ENCODE data around the gene ARHGEF9. TPM values are rescaled to one million over a fixed set of nuclear protein-coding genes. Genes with fewer than 3 reads are reported as not detected.
"Not testable (repeated sequence)": the region's sequence is repeated elsewhere in the genome, so short reads cannot be mapped to it uniquely, and the experiment has no call there.

Gene ARHGEF9
- total RNA-seq (10 to 100 TPM; 24.8 to 39.0 (median 29.5) TPM), polyA plus RNA-seq (1 to 10 TPM; 9.6 to 9.7 TPM), total RNA-seq (33.5 reads per million, percentile 62 among the genes with 10 or more reads in this experiment)

- no peak within 1 kb of the TSS for H3K27ac Mint-ChIP-seq
- no peaks in the 10 kb centered on the region for H3K36me3 Mint-ChIP-seq
- Histone ChIP-seq H3K4me3 (ENCODE audit: low read length) (no peak within 1 kb of the TSS), H3K27ac (ENCODE audit: low read depth, low read length) (no peak within 1 kb of the TSS), H3K9me3 (ENCODE audit: control insufficient read depth in 2 of 3, low read length in 3 of 3) (no peaks in the 10 kb centered on the region), H3K27me3 (ENCODE audit: control insufficient read depth in 2 of 2, insufficient read depth in 2 of 2, low read length in 2 of 2) (no peaks in the 10 kb centered on the region), H3K36me3 (ENCODE audit: control insufficient read depth in 2 of 3, insufficient read depth in 3 of 3, low read length in 3 of 3) (no peaks in the 10 kb centered on the region), H3K4me1 (ENCODE audit: control insufficient read depth in 2 of 2, insufficient read depth in 2 of 2, low read length in 2 of 2) (no peaks in the 10 kb centered on the region)
- H3K4me3 Mint-ChIP-seq: peak within 1 kb of the TSS; percentile 52 to 77 (median 70)
- ChIA-PET POLR2A (no interaction called here), CTCF (no interaction called here)
- ATAC-seq: peak; percentile 20
- DNase-seq: peak in 2 of 9 donors; percentile 0
- intact Hi-C loops (cut with micrococcal nuclease): no loop called here
- peaks cover 0 to 6% (median 0%) of the 10 kb centered on the region in 5 donors for H3K27me3 Mint-ChIP-seq
- peaks cover 0 to 4% (median 0%) of the 10 kb centered on the region in 7 donors for H3K4me1 Mint-ChIP-seq
- H3K9me3 Mint-ChIP-seq: peaks cover 0 to 4% (median 0%) of the 10 kb centered on the region in 11 donors
These were observed at the start of gene ARHGEF9 for GRCh38 chrX:63784902-63785707. ARHGEF9 (minus strand) TSS chrX:63785214; CDS start chrX:63785145, 69 bp downstream.

- H3K4me1 ChIP-seq (ENCODE audit: control insufficient read depth in 2 of 2, insufficient read depth in 2 of 2, low read length in 2 of 2); H3K36me3 Mint-ChIP-seq; ATAC-seq; H3K9me3 ChIP-seq (ENCODE audit: control insufficient read depth in 2 of 3, low read length in 3 of 3); H3K27ac ChIP-seq (ENCODE audit: low read depth, low read length); H3K4me3 Mint-ChIP-seq; H3K27ac Mint-ChIP-seq; H3K27me3 ChIP-seq (ENCODE audit: control insufficient read depth in 2 of 2, insufficient read depth in 2 of 2, low read length in 2 of 2); H3K36me3 ChIP-seq (ENCODE audit: control insufficient read depth in 2 of 3, insufficient read depth in 3 of 3, low read length in 3 of 3); POLR2A ChIA-PET; H3K4me1 Mint-ChIP-seq; DNase-seq; H3K4me3 ChIP-seq (ENCODE audit: low read length); intact Hi-C loops (cut with micrococcal nuclease); CTCF ChIA-PET; H3K27me3 Mint-ChIP-seq: not testable (repeated sequence)
- H3K9me3 Mint-ChIP-seq: peaks cover 0 to 33% (median 11%) of the 10 kb centered on the region in 11 donors
These were observed 40.4 kb upstream of the ARHGEF9 start for GRCh38 chrX:63825446-63825845.

GRCh38 chrX:63818156-63818555, 33.1 kb upstream of the ARHGEF9 start:
- H3K36me3 Mint-ChIP-seq: no peaks in the 10 kb centered on the region
- H3K27me3 Mint-ChIP-seq: peaks cover 0 to 3% (median 0%) of the 10 kb centered on the region in 5 donors
- H3K27ac Mint-ChIP-seq: no peak overlapping the region
- Histone ChIP-seq H3K9me3 (ENCODE audit: control insufficient read depth in 2 of 3, low read length in 3 of 3) (no peaks in the 10 kb centered on the region), H3K27me3 (ENCODE audit: control insufficient read depth in 2 of 2, insufficient read depth in 2 of 2, low read length in 2 of 2) (no peaks in the 10 kb centered on the region), H3K36me3 (ENCODE audit: control insufficient read depth in 2 of 3, insufficient read depth in 3 of 3, low read length in 3 of 3) (no peaks in the 10 kb centered on the region), H3K27ac (ENCODE audit: low read depth, low read length) (no peak overlapping the region), H3K4me3 (ENCODE audit: low read length) (no peak overlapping the region), H3K4me1 (ENCODE audit: control insufficient read depth in 2 of 2, insufficient read depth in 2 of 2, low read length in 2 of 2) (no peaks in the 10 kb centered on the region)
- DNase-seq: no peak
- POLR2A ChIA-PET: no interaction called here
- CTCF ChIA-PET: no interaction called here
- ATAC-seq: no peak
- intact Hi-C loops (cut with micrococcal nuclease): no loop called here
- peaks cover 0 to 5% (median 0%) of the 10 kb centered on the region in 11 donors for H3K9me3 Mint-ChIP-seq
- H3K4me3 Mint-ChIP-seq: no peak overlapping the region
- H3K4me1 Mint-ChIP-seq: no peaks in the 10 kb centered on the region

- intact Hi-C loops (cut with micrococcal nuclease): no loop called here
- Histone ChIP-seq H3K4me3 (ENCODE audit: low read length) (no peak overlapping the region), H3K4me1 (ENCODE audit: control insufficient read depth in 2 of 2, insufficient read depth in 2 of 2, low read length in 2 of 2) (no peaks in the 10 kb centered on the region), H3K9me3 (ENCODE audit: control insufficient read depth in 2 of 3, low read length in 3 of 3) (no peaks in the 10 kb centered on the region), H3K27ac (ENCODE audit: low read depth, low read length) (no peak overlapping the region), H3K36me3 (ENCODE audit: control insufficient read depth in 2 of 3, insufficient read depth in 3 of 3, low read length in 3 of 3) (no peaks in the 10 kb centered on the region), H3K27me3 (ENCODE audit: control insufficient read depth in 2 of 2, insufficient read depth in 2 of 2, low read length in 2 of 2) (no peaks in the 10 kb centered on the region)
- no peaks in the 10 kb centered on the region for H3K4me1 Mint-ChIP-seq
- no peaks in the 10 kb centered on the region for H3K36me3 Mint-ChIP-seq
- ATAC-seq: no peak
- H3K4me3 Mint-ChIP-seq: no peak overlapping the region
- peaks cover 0 to 3% (median 0%) of the 10 kb centered on the region in 5 donors for H3K27me3 Mint-ChIP-seq
- POLR2A ChIA-PET: no interaction called here
- CTCF ChIA-PET: no interaction called here
- no peak for DNase-seq
- peaks cover 0 to 2% (median 0%) of the 10 kb centered on the region in 11 donors for H3K9me3 Mint-ChIP-seq
- H3K27ac Mint-ChIP-seq: no peak overlapping the region
These were observed 32.7 kb upstream of the ARHGEF9 start for GRCh38 chrX:63817696-63818095.

- H3K27me3 Mint-ChIP-seq: no peaks in the 10 kb centered on the region
- DNase-seq (no peak), ATAC-seq (no peak)
- no peaks in the 10 kb centered on the region for H3K36me3 Mint-ChIP-seq
- Histone ChIP-seq H3K27ac (ENCODE audit: low read depth, low read length) (no peak overlapping the region), H3K4me3 (ENCODE audit: low read length) (no peak overlapping the region), H3K4me1 (ENCODE audit: control insufficient read depth in 2 of 2, insufficient read depth in 2 of 2, low read length in 2 of 2) (no peaks in the 10 kb centered on the region), H3K9me3 (ENCODE audit: control insufficient read depth in 2 of 3, low read length in 3 of 3) (no peaks in the 10 kb centered on the region), H3K36me3 (ENCODE audit: control insufficient read depth in 2 of 3, insufficient read depth in 3 of 3, low read length in 3 of 3) (no peaks in the 10 kb centered on the region), H3K27me3 (ENCODE audit: control insufficient read depth in 2 of 2, insufficient read depth in 2 of 2, low read length in 2 of 2) (no peaks in the 10 kb centered on the region)
- H3K9me3 Mint-ChIP-seq: peaks cover 0 to 3% (median 0%) of the 10 kb centered on the region in 11 donors
- no peak overlapping the region for H3K4me3 Mint-ChIP-seq
- intact Hi-C loops (cut with micrococcal nuclease): no loop called here
- ChIA-PET CTCF (no interaction called here), POLR2A (interaction anchor here (0.6 kb wide), 1 partner anchor 604 kb away, joined by 3 read pairs; no protein-coding TSS in a partner anchor)
- H3K4me1 Mint-ChIP-seq: no peaks in the 10 kb centered on the region
- H3K27ac Mint-ChIP-seq: no peak overlapping the region
These were observed 27.8 kb upstream of the ARHGEF9 start for GRCh38 chrX:63812823-63813222.

- ChIA-PET CTCF (no interaction called here), POLR2A (no interaction called here)
- no peaks in the 10 kb centered on the region for H3K4me1 Mint-ChIP-seq
- no peaks in the 10 kb centered on the region for H3K36me3 ChIP-seq (ENCODE audit: control insufficient read depth in 2 of 3, insufficient read depth in 3 of 3, low read length in 3 of 3)
- no peaks in the 10 kb centered on the region for H3K9me3 ChIP-seq (ENCODE audit: control insufficient read depth in 2 of 3, low read length in 3 of 3)
- H3K27ac Mint-ChIP-seq: no peak overlapping the region
- no peaks in the 10 kb centered on the region for H3K27me3 ChIP-seq (ENCODE audit: control insufficient read depth in 2 of 2, insufficient read depth in 2 of 2, low read length in 2 of 2)
- no peak overlapping the region for H3K4me3 ChIP-seq (ENCODE audit: low read length)
- no peaks in the 10 kb centered on the region for H3K36me3 Mint-ChIP-seq
- H3K27me3 Mint-ChIP-seq: no peaks in the 10 kb centered on the region
- no peaks in the 10 kb centered on the region for H3K4me1 ChIP-seq (ENCODE audit: control insufficient read depth in 2 of 2, insufficient read depth in 2 of 2, low read length in 2 of 2)
- intact Hi-C loops (cut with micrococcal nuclease): no loop called here
- no peak overlapping the region for H3K4me3 Mint-ChIP-seq
- no peak for DNase-seq
- ATAC-seq: no peak
- peaks cover 0 to 3% (median 0%) of the 10 kb centered on the region in 11 donors for H3K9me3 Mint-ChIP-seq
- no peak overlapping the region for H3K27ac ChIP-seq (ENCODE audit: low read depth, low read length)
These were observed 25.7 kb upstream of the ARHGEF9 start for GRCh38 chrX:63810746-63811145.

GRCh38 chrX:63809173-63809572, 24.2 kb upstream of the ARHGEF9 start:
- Histone ChIP-seq H3K27me3 (ENCODE audit: control insufficient read depth in 2 of 2, insufficient read depth in 2 of 2, low read length in 2 of 2) (no peaks in the 10 kb centered on the region), H3K36me3 (ENCODE audit: control insufficient read depth in 2 of 3, insufficient read depth in 3 of 3, low read length in 3 of 3) (no peaks in the 10 kb centered on the region), H3K4me1 (ENCODE audit: control insufficient read depth in 2 of 2, insufficient read depth in 2 of 2, low read length in 2 of 2) (no peaks in the 10 kb centered on the region), H3K4me3 (ENCODE audit: low read length) (no peak overlapping the region), H3K27ac (ENCODE audit: low read depth, low read length) (no peak overlapping the region), H3K9me3 (ENCODE audit: control insufficient read depth in 2 of 3, low read length in 3 of 3) (no peaks in the 10 kb centered on the region)
- ChIA-PET POLR2A (no interaction called here), CTCF (no interaction called here)
- no peaks in the 10 kb centered on the region for H3K4me1 Mint-ChIP-seq
- no peak for ATAC-seq
- H3K9me3 Mint-ChIP-seq: peaks cover 0 to 3% (median 0%) of the 10 kb centered on the region in 11 donors
- intact Hi-C loops (cut with micrococcal nuclease): no loop called here
- H3K4me3 Mint-ChIP-seq: no peak overlapping the region
- no peak overlapping the region for H3K27ac Mint-ChIP-seq
- H3K36me3 Mint-ChIP-seq: no peaks in the 10 kb centered on the region
- H3K27me3 Mint-ChIP-seq: no peaks in the 10 kb centered on the region
- no peak for DNase-seq

All from naive thymus-derived CD4-positive, alpha-beta T cell (primary cell).